H9 (cell line): Measurements from ENCODE around the gene SLC34A1. TPM values are rescaled to one million over a fixed set of nuclear protein-coding genes. Genes with fewer than 3 reads are reported as not detected.

Experiments
- DNase-seq: peaks from one replicate; pipeline ENCODE4 v3.0.0-alpha.2; 2017
- H2AFZ ChIP-seq: one replicate; pipeline ENCODE4 v1.6.1; 2013; ENCODE audit warnings: mild to moderate bottlenecking, low read length, control low read depth, moderate library complexity
- H2AK5ac ChIP-seq: 2 replicates; pipeline ENCODE4 v1.6.1; 2013; ENCODE audit warnings: low read length, control low read depth, mixed read lengths; ENCODE audit not compliant: insufficient read length
- H2BK120ac ChIP-seq: one replicate; pipeline ENCODE4 v1.6.1; 2013; ENCODE audit warnings: low read depth, mild to moderate bottlenecking, low read length, control low read depth, inconsistent platforms; ENCODE audit not compliant: poor library complexity, severe bottlenecking
- H2BK12ac ChIP-seq: 2 replicates; pipeline ENCODE4 v1.6.1; 2013; ENCODE audit warnings: low read length, control low read depth, mixed read lengths, low read depth; ENCODE audit not compliant: insufficient read length
- H2BK15ac ChIP-seq: 2 replicates; pipeline ENCODE4 v1.6.1; 2013; ENCODE audit warnings: low read depth, low read length, control low read depth
- H2BK20ac ChIP-seq: one replicate; pipeline ENCODE4 v1.6.1; 2013; ENCODE audit warnings: low read depth, mild to moderate bottlenecking, low read length, control low read depth, inconsistent platforms; ENCODE audit not compliant: poor library complexity, severe bottlenecking
- H2BK5ac ChIP-seq: 2 replicates; pipeline ENCODE4 v1.6.1; 2013; ENCODE audit warnings: low read length, control low read depth, mixed read lengths; ENCODE audit not compliant: insufficient read length
- H3K14ac ChIP-seq: 2 replicates; pipeline ENCODE4 v1.6.1; 2013; ENCODE audit warnings: low read length, control low read depth; ENCODE audit not compliant: insufficient read depth
- H3K18ac ChIP-seq: 2 replicates; pipeline ENCODE4 v1.6.1; 2013; ENCODE audit warnings: low read depth, mild to moderate bottlenecking, mixed read lengths, low read length, control low read depth; ENCODE audit not compliant: insufficient read length
- H3K23ac ChIP-seq: 2 replicates; pipeline ENCODE4 v1.6.1; 2013; ENCODE audit warnings: low read length, control low read depth, mixed read lengths, low read depth; ENCODE audit not compliant: insufficient read length
- H3K23me2 ChIP-seq: 2 replicates; pipeline ENCODE4 v1.6.1; 2013; ENCODE audit warnings: low read depth, mild to moderate bottlenecking, mixed read lengths, low read length, control low read depth; ENCODE audit not compliant: insufficient read length, poor library complexity, severe bottlenecking
- H3K27ac ChIP-seq: 2 replicates; pipeline ENCODE4 v1.5.1; 2013; ENCODE audit warnings: low read length, control low read depth, mixed read lengths, low read depth; ENCODE audit not compliant: insufficient read length
- H3K27me3 ChIP-seq: 2 replicates; pipeline ENCODE4 v1.6.1; 2013; ENCODE audit warnings: low read length, control low read depth, inconsistent platforms; ENCODE audit not compliant: insufficient read depth
- H3K4ac ChIP-seq: 2 replicates; pipeline ENCODE4 v1.6.1; 2013; ENCODE audit warnings: low read depth, mild to moderate bottlenecking, control low read depth, inconsistent platforms, low read length, moderate library complexity
- H3K4me1 ChIP-seq: 2 replicates; pipeline ENCODE4 v1.6.1; 2013; ENCODE audit warnings: low read length, control low read depth, inconsistent platforms; ENCODE audit not compliant: insufficient read depth
- H3K4me2 ChIP-seq: 2 replicates; pipeline ENCODE4 v1.6.1; 2013; ENCODE audit warnings: low read length, control low read depth, mixed read lengths; ENCODE audit not compliant: insufficient read length, insufficient read depth
- H3K56ac ChIP-seq: 2 replicates; pipeline ENCODE4 v1.6.1; 2013; ENCODE audit warnings: low read depth, mild to moderate bottlenecking, mixed read lengths, low read length, control low read depth; ENCODE audit not compliant: insufficient read length
- H3K79me1 ChIP-seq: 2 replicates; pipeline ENCODE4 v1.6.1; 2013; ENCODE audit warnings: low read depth, mild to moderate bottlenecking, moderate library complexity, low read length, control low read depth, inconsistent platforms; ENCODE audit not compliant: insufficient read depth, poor library complexity, severe bottlenecking
- H3K79me2 ChIP-seq: 2 replicates; pipeline ENCODE4 v1.6.1; 2013; ENCODE audit warnings: low read length, control low read depth, inconsistent platforms; ENCODE audit not compliant: insufficient read depth
- H3K9ac ChIP-seq: 2 replicates; pipeline ENCODE4 v1.6.1; 2013; ENCODE audit warnings: low read length, control low read depth, mixed read lengths; ENCODE audit not compliant: insufficient read length; ENCODE audit errors: extremely low read depth
- H3K9me3 ChIP-seq: one replicate; pipeline ENCODE4 v1.6.1; 2013; ENCODE audit warnings: low read depth, low read length, inconsistent platforms; ENCODE audit not compliant: control insufficient read depth
- H3T11ph ChIP-seq: one replicate; pipeline ENCODE4 v1.6.1; 2013; ENCODE audit warnings: mild to moderate bottlenecking, low read length, control low read depth, inconsistent platforms
- H4K20me1 ChIP-seq: one replicate; pipeline ENCODE4 v1.6.1; 2013; ENCODE audit not compliant: control insufficient read depth, insufficient read length, insufficient read depth
- H4K5ac ChIP-seq: 2 replicates; pipeline ENCODE4 v1.6.1; 2013; ENCODE audit warnings: low read depth, mild to moderate bottlenecking, mixed read lengths, low read length, control low read depth; ENCODE audit not compliant: insufficient read length
- H4K8ac ChIP-seq: replicated peaks from 2 replicates; pipeline ENCODE4 v1.6.1; 2013; ENCODE audit warnings: low read length, control low read depth, mixed read lengths, low read depth; ENCODE audit not compliant: insufficient read length
- H4K91ac ChIP-seq: 2 replicates; pipeline ENCODE4 v1.6.1; 2013; ENCODE audit warnings: low read depth, mild to moderate bottlenecking, moderate library complexity, mixed read lengths, low read length, control low read depth; ENCODE audit not compliant: insufficient read length
- H3K27ac Mint-ChIP-seq, 3 experiments: 2 replicates in 2 of 3; 3 replicates in 1 of 3; pipeline ENCODE4 v1.8.0; 2020 to 2021; ENCODE audit warnings: mixed read lengths in 3 of 3, mild to moderate bottlenecking in 1 of 3, moderate library complexity in 1 of 3
- H3K27me3 Mint-ChIP-seq: 2 replicates; pipeline ENCODE4 v1.8.0; 2021; ENCODE audit warnings: low read depth, mild to moderate bottlenecking, moderate library complexity, mixed read lengths
- H3K36me3 Mint-ChIP-seq, 3 experiments: 2 replicates in 2 of 3; 3 replicates in 1 of 3; pipeline ENCODE4 v1.8.0; 2020 to 2021; ENCODE audit warnings: low read depth in 3 of 3, mixed read lengths in 3 of 3; ENCODE audit not compliant: insufficient read depth in 1 of 3
- H3K4me1 Mint-ChIP-seq, 2 experiments: 2 replicates each; pipeline ENCODE4 v1.8.0; 2020; ENCODE audit warnings: mixed read lengths in 2 of 2
- H3K4me3 Mint-ChIP-seq, 2 experiments: 2 replicates in 1 of 2; 3 replicates in 1 of 2; pipeline ENCODE4 v1.8.0; 2020 to 2021; ENCODE audit warnings: mild to moderate bottlenecking in 2 of 2, mixed read lengths in 2 of 2, moderate library complexity in 1 of 2
- H3K9me3 Mint-ChIP-seq, 2 experiments: 2 replicates in 1 of 2; 3 replicates in 1 of 2; pipeline ENCODE4 v1.8.0; 2020; ENCODE audit warnings: mild to moderate bottlenecking in 2 of 2, mixed read lengths in 2 of 2, moderate library complexity in 1 of 2
- CTCF ChIP-seq: fragments of 200-600 bp; sonication (generic); conservative IDR thresholded peaks from 3 replicates; pipeline ENCODE4 v1.8.0; 2021; ENCODE audit warnings: antibody characterized with exemption, mild to moderate bottlenecking
- WGBS: extraction: QIAGEN DNeasy Blood & Tissue Kit; methylation state at CpG from one replicate; pipeline ENCODE4 v1.1.7; 2013; ENCODE audit warnings: missing lambda C conversion rate, low lambda C conversion rate, mixed read lengths; ENCODE audit not compliant: insufficient read length; ENCODE audit errors: extremely low coverage; 5-methylcytosine and 5-hydroxymethylcytosine counted together
- total RNA-seq: library from RNA; stranded (reverse); gene quantifications from 2 replicates; pipeline ENCODE4 v1.2.1, GENCODE V29; 2021

SLC34A1 gene
- total RNA-seq, 1 experiment from 2014 or later = not detected

- H2BK12ac ChIP-seq = no peak overlapping the region
- no peak overlapping the region for H3K4me3 Mint-ChIP-seq
Observed at GRCh38 chr5:177440990-177441780, 57.0 kb downstream of the SLC34A1 start.

More at GRCh38 chr5:177440990-177441780, 57.0 kb downstream of the SLC34A1 start:
- Histone ChIP-seq H3K9ac (no peak overlapping the region), H3K23me2 (peaks cover 2% of the 10 kb centered on the region), H2BK120ac (no peak overlapping the region), H4K8ac (no peak overlapping the region), H3K27ac (no peak overlapping the region), H2AFZ (no peak overlapping the region), H3K79me1 (no peaks in the 10 kb centered on the region), H3K4ac (no peak overlapping the region), H3K4me1 (no peaks in the 10 kb centered on the region; the same call in 1 of the 2 replicates), H4K91ac (no peak overlapping the region), H3K14ac (no peak overlapping the region), H3K56ac (no peak overlapping the region), H3K23ac (no peak overlapping the region), H3K27me3 (no peaks in the 10 kb centered on the region; the same call in 1 of the 2 replicates), H4K20me1 (no peaks in the 10 kb centered on the region), H3T11ph (no peak overlapping the region), H4K5ac (no peak overlapping the region), H2BK15ac (no peak overlapping the region), H3K9me3 (no peaks in the 10 kb centered on the region), H2BK20ac (no peak overlapping the region), H2BK5ac (no peak overlapping the region), H3K18ac (no peak overlapping the region), H3K79me2 (no peaks in the 10 kb centered on the region), H2AK5ac (no peak overlapping the region), H3K4me2 (no peak overlapping the region)
- Mint-ChIP-seq H3K27ac (no peak overlapping the region), H3K27me3 (peaks cover 16% of the 10 kb centered on the region), H3K36me3 (peaks cover 22 to 50% (median 43%) of the 10 kb centered on the region in 3 experiments), H3K9me3 (peaks cover 0 to 3% of the 10 kb centered on the region in 2 experiments; a peak in 1 of 5 replicates), H3K4me1 (peaks cover 35 to 45% of the 10 kb centered on the region in 2 experiments)
- TF ChIP-seq CTCF = no peak
- WGBS = no CpG with 5 or more reads among the region's 26 CpGs
- DNase-seq = no peak
